NCI-H187 treated with DMSO at 0.1 percent for 48 hours (cell line): Measurements from ENCODE around the gene RENBP.

Source experiments
- DNase-seq: peaks from one replicate; lab custom pipeline; 2025; lab: John Stamatoyannopoulos, UW

The RENBP gene

GRCh38 chrX:153933748-153934147, 10.7 kb downstream of the RENBP start:
- DNase-seq: no peak

GRCh38 chrX:153932220-153932915, 12.1 kb downstream of the RENBP start:
- no peak for DNase-seq

- DNase-seq: no peak
Observed at GRCh38 chrX:153931748-153932147, 12.7 kb downstream of the RENBP start.

GRCh38 chrX:153931151-153931550, 13.3 kb downstream of the RENBP start:
- no peak for DNase-seq

- DNase-seq: no peak
Observed at GRCh38 chrX:153930011-153930910, 14.2 kb downstream of the RENBP start.

GRCh38 chrX:153929576-153929975, 14.9 kb downstream of the RENBP start:
- DNase-seq: no peak

- DNase-seq: no peak
Observed at GRCh38 chrX:153928846-153929245, 15.6 kb downstream of the RENBP start.

GRCh38 chrX:153927922-153928760, 16.3 kb downstream of the RENBP start:
- DNase-seq: peak; percentile 91

GRCh38 chrX:153927672-153927921, 16.8 kb downstream of the RENBP start:
- no peak for DNase-seq

- no peak for DNase-seq
Observed at GRCh38 chrX:153926858-153927671, 17.4 kb downstream of the RENBP start.

GRCh38 chrX:153926552-153926857, 17.9 kb downstream of the RENBP start:
- no peak for DNase-seq

GRCh38 chrX:153925739-153926551, 18.5 kb downstream of the RENBP start, which contains the start of gene ARHGAP4:
ARHGAP4 (minus strand) TSS chrX:153926264; CDS start chrX:153926202, 62 bp downstream.
- no peak for DNase-seq

- DNase-seq: no peak
Observed at GRCh38 chrX:153925387-153925738, 19.1 kb downstream of the RENBP start.

- no peak for DNase-seq
Observed at GRCh38 chrX:153924149-153924861, 20.1 kb downstream of the RENBP start.

GRCh38 chrX:153922932-153923857, 21.2 kb downstream of the RENBP start:
- DNase-seq: no peak

- DNase-seq: no peak
Observed at GRCh38 chrX:153921511-153922446, 22.7 kb downstream of the RENBP start.

GRCh38 chrX:153921070-153921469, 23.4 kb downstream of the RENBP start:
- DNase-seq: no peak

GRCh38 chrX:153920546-153920945, 23.9 kb downstream of the RENBP start:
- DNase-seq: no peak
